SK-N-MC (cell line): ENCODE results near the gene EXPH5.

Source experiments
- EZH2 ChIP-seq: fragments of 200-600 bp; sonication (generic); IDR thresholded peaks from one replicate; pipeline ENCODE4 v1.6.1; 2017; ENCODE audit warnings: antibody characterized with exemption
- FOXP2 ChIP-seq: optimal IDR thresholded peaks from 2 replicates; pipeline ENCODE3; 2011; ENCODE audit warnings: mild to moderate bottlenecking, moderate library complexity; ENCODE audit not compliant: insufficient read depth; ENCODE audit errors: extremely low read length, control extremely low read depth

DNA sequence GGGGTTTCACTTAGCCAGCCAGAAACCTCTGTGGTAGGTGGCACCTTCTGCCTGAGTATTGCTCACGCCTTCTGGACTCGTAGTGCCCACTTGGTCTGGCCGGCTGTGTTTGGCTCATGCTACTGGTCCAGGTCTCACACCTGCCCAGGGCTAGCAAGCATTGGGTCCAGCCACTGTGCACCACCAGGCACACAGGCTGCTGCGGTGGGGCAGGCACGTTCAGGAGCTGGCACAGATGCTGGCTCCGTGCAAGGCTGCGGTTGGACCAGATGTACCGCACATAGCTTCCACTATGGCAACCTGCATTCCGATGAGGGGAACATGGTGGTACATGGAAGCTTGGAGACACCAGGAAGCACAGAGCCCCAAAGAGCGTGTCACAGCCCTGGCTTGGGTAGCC is 34.8 kb upstream of the EXPH5 start:
- TF ChIP-seq EZH2 = no peak
- no peak for TF ChIP-seq FOXP2
